H1 (cell line): ENCODE measurements around the gene CHST2. TPM values are rescaled to one million over a fixed set of nuclear protein-coding genes. Genes with fewer than 3 reads are reported as not detected.

Experiments
- ASH2L ChIP-seq: fragments of 200-600, 300-600 bp; sonication (generic); IDR thresholded peaks from one replicate; pipeline ENCODE4 v1.7.1; 2017; ENCODE audit warnings: low read length
- CBX5 ChIP-seq: fragments of 300-800, 300-1000 bp; sonication (generic); IDR thresholded peaks from 2 replicates; pipeline ENCODE4 v1.7.1; 2016; ENCODE audit warnings: antibody characterized with exemption, low read length, low read depth
- CBX8 ChIP-seq: fragments of 300-800, 300-1000 bp; sonication (generic); IDR thresholded peaks from 2 replicates; pipeline ENCODE4 v1.7.1; 2016; ENCODE audit warnings: low read depth, low read length, borderline replicate concordance
- CHD7 ChIP-seq: fragments of 300-600 bp; sonication (generic); IDR thresholded peaks from 2 replicates; pipeline ENCODE4 v1.7.1; 2012; ENCODE audit warnings: low read length, moderate library complexity, mild to moderate bottlenecking, inconsistent platforms; ENCODE audit not compliant: insufficient replicate concordance
- E2F6 ChIP-seq: IDR thresholded peaks from 2 replicates; pipeline ENCODE4 v1.6.1; 2012; ENCODE audit warnings: inconsistent platforms
- MAX ChIP-seq: IDR thresholded peaks from 2 replicates; pipeline ENCODE4 v1.6.1; 2012; ENCODE audit warnings: inconsistent platforms
- NRF1 ChIP-seq: IDR thresholded peaks from 2 replicates; pipeline ENCODE4 v1.6.1; 2011; ENCODE audit warnings: mild to moderate bottlenecking, low read depth, low read length, improper control_type of control experiment
- RNF2 ChIP-seq: fragments of 200-900, 300-1000 bp; sonication (generic); IDR thresholded peaks from 2 replicates; pipeline ENCODE4 v1.7.1; 2016; ENCODE audit warnings: borderline replicate concordance, low read depth, mild to moderate bottlenecking, antibody characterized with exemption, low read length; ENCODE audit not compliant: poor library complexity, severe bottlenecking; ENCODE audit errors: missing control alignments
- RXRA ChIP-seq: IDR thresholded peaks from 2 replicates; pipeline ENCODE4 v1.6.1; 2011; ENCODE audit warnings: low read depth, mild to moderate bottlenecking, low read length, moderate library complexity; ENCODE audit not compliant: insufficient read depth
- SAP30 ChIP-seq: fragments of 300-600 bp; sonication (generic); IDR thresholded peaks from 2 replicates; pipeline ENCODE4 v1.7.1; 2012; ENCODE audit warnings: low read length, moderate library complexity, mild to moderate bottlenecking, inconsistent platforms; ENCODE audit not compliant: insufficient read depth, insufficient replicate concordance
- polyA plus RNA-seq, 7 experiments: library from polyadenylated mRNA; depleted of rRNA in 3 of 7; stranded (reverse) in 5 of 7; unstranded in 2 of 7; fragments of >200 nt in 5 of 7; fragments of 200-250 nt in 2 of 7; gene quantifications; 1 replicate in 5 of 7; 2 replicates in 1 of 7; 4 replicates in 1 of 7; pipeline versions ENCODE4 v1.2.1 to v1.2.3, GENCODE V29; 2011 to 2013; ENCODE audit warnings: missing spikeins in 2 of 7, mixed read lengths in 2 of 7
- total RNA-seq: library from RNA; stranded (reverse); fragmentation: NEBNext Ultra II Directional; extraction: Animal tissue kit (Norgen Biotek cat#: 25700); gene quantifications from 2 replicates; pipeline ENCODE4 v1.2.1, GENCODE V29; 2021

The CHST2 gene
- total and polyA plus RNA-seq, 2 of the 8 experiments (the other 6 are each of a cell fraction or from before 2014, with no cell fraction given): 3.2 to 15.1 TPM

GRCh38 chr3:143152043-143152442, 32.5 kb downstream of the CHST2 start (continued):
- TF ChIP-seq CHD7: no peak
- TF ChIP-seq SAP30: no peak
- no peak for TF ChIP-seq CBX8
- no peak for TF ChIP-seq ASH2L
- TF ChIP-seq RNF2: no peak
- TF ChIP-seq CBX5: no peak
- no peak for TF ChIP-seq E2F6
- no peak for TF ChIP-seq RXRA
- TF ChIP-seq NRF1: no peak
- no peak for TF ChIP-seq MAX
